ENCODE results near the gene TNS1.

Gene TNS1

DNA sequence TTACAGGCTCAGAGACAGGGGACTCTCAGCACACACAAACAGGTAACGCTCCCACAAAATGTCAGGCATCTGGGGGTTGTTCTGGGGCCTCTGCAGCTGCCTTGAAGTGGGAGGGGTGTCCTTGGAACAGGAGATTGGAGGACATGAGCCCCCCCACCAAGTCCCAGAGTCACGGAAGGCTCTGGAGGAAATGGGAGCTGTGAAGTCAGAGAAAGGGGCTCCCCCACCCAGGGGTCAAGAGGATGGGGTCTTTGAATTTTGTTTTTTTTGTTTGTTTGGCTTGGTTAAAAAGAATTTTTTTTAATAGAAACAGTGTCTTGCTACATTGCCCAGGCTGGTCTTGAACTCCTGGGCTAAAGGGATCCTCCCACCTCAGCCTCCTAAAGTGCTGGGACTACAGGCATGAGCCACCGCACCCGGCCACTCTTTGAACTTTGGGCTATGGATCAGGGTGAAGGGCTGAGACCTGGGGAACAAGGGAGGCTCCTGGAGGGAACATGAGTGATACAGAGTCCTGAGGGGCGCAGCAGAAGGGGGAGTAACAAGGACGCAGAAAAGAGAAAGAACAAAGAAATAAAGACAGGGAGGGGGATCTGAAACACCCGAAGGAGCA is 46.8 kb downstream of the TNS1 start:
- no peak for DNase-seq

DNA sequence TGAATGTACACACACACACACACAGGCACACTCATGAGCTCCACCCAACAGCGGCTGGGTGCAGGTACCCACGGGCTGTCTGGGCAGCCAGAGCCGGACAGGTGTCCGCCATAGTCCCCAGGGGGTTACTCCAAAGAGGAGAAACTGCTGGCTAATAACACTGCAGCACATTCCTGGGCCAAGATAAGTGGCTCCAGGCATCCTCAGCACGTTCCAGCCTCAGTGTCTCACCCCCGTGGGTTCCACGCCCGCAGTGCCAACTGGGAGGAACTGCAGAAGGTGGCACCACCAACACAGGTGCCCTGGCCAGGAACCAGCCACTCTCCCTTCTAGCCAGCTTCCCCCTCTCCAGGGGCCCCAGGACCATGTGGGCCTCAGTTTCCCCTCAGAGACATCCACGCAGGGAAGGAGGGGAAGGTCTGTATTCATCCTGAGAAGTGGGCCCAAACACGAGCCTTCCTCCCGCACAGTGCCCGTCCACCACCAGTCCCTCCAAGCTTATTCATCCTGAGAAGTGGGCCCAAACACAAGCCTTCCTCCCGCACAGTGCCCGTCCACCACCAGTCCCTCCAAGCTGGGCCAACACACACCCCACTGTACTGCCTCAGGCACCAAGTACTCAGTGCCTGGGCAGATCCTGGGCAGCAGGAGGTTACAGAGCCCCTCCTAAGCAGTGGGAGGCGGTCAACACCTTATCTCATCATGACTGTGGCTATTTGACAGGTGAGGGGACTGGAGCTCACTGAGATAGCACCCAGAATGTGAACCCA is 47.6 kb downstream of the TNS1 start:
- DNase-seq: no peak

DNA sequence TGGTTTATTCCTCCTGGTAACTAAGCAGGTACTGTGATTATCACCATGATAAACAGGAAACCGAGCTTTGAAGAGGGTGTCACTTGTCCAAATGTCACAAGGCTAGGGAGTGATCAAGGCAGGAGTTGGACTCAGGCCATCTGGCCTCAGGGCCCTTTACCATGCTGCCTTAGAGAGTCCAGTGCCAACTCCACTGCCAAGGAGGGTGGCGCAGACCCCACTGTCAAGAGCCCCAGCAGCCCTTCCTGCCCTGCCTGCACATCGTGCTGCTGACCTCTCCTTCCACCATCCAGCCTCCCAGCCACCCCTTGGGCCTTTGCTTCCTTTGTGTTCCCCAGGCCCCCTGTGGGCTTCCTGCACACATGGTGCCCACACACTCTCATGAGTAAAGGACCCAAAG is 48.3 kb downstream of the TNS1 start:
- no peak for DNase-seq

DNA sequence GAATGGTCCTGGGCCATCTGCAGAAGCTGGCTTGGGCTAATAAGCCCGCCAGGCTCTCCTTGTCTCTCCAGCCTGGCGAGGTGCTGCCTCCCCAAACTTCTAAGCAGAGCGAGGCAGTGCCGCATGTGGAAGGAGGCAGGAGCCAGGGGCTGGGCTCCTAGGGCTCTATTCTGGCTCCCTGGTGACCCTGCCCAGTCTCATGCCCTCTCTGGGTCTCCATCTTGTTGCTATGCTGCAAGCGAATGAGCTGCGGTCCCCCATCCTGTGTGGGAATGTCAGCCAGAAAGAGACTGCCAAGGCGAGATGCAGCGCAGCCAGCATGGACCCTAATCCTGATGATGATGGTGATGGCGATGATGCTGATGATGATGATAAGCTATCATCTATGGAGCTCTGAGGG is 48.7 kb downstream of the TNS1 start:
- no peak for DNase-seq

DNA sequence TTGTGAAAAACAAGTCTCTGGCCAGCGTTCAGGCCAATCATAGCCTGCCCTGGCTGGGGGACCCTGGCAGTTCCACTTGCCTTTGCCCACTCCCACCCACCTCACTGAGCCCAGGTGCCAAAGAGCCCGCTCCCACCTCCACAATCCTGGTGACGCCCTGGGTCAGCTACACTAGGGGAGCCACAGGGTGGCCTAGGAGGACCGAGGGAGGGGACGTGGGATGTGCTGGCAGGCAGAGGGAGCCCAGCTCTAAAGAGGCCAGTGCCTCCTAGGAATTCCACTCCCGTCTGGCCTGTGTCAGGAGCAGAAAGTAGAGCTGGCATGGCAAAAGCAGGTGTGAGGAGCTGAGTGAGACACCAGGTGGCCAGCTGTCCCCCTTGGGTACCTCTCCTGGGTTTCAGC is 49.3 kb downstream of the TNS1 start:
- DNase-seq: no peak

DNA sequence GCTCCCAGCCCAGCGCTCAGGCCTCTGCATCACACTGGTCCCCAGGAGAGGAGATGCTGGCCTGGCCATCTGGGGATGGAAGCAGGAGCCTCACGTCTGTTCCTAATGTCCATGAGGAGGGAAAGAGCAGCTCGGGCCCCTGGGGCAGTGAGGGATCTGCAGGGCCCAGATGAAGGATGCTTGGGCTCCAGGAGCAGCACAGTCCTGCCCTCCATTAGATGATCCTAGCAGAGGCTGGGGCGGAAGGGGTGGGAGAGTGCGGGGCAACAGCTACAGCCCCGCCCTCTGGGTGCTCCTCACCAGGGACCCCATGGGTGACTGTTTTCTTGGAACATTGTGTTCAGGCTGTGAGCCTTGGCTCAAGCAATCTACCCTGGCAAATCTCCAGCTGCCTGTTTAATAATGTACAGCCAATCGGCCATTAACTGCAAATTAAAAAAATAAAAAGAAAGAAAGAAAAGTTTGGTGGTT is 49.7 kb downstream of the TNS1 start:
- DNase-seq: no peak

DNA sequence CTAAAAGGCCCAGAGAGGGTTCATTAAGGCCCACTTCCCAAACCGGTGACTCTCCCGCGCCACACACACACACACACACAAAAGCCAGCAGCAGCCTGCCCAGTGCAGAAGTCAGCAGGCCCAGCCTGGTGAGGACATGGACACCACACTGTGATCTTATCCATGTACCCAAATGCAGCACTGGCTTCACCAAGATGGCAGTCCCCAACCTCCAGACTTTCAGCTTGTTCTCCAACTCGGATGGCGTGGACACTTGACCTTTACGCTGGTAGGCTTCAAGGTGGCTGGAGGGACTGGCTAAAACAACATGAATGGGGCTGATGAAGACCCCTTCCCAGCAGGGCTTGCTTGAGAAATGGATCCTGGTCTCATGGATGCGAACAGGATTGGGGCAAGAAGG is 50.4 kb downstream of the TNS1 start:
- DNase-seq: no peak

DNA sequence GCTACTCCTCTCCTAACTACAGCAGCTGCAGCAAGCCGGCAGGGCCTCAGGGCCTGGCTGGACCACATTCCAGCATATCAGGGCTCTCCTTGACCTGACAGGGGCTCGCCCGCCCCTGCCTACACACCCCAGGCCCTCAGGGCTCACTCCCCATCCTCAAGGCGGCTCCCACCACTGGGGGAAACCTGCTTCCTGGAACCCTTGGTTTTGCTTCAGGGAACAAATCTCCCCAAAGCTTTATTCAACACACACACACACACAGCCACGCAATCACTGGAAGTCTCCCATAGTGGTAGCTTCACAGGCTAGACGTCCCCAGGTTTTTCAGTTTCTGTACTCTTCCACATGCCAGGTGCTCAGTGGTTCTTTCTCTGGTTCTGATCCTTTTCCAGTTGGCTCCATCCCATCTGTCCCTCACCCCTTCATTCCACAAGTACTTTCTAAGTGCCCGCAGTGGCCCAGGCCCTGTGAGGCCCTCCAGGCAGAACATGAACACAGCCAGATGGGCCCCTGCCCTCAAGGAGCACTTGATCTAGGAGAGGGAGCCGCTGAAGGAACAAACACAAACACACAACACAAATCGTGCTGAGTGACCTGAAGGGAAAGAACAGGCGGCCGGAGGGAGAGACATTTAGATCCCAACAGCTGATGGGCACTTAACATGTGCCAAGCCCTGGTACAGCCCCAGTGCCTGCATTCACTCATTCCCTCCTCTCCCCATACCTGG is 51.1 kb downstream of the TNS1 start:
- no peak for DNase-seq

DNA sequence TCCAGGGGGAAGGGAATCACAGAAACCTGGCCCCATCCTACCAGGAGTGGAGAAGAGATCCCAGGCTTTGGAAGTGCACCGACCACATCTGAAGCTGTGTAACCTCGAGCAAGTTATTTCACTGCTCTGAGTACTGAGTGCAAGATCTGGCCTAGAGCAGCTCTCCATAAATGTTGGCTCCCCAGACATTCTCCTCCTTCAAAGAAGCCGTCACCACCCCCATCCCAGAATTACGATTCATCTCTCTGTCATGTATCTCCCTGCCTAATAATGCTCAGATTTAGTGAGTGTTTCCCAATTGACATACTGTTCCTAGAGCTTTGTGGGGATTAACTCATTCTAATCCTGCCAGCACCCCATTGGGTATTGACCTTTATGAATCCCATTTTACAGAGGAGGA is 51.7 kb downstream of the TNS1 start:
- DNase-seq: no peak

DNA sequence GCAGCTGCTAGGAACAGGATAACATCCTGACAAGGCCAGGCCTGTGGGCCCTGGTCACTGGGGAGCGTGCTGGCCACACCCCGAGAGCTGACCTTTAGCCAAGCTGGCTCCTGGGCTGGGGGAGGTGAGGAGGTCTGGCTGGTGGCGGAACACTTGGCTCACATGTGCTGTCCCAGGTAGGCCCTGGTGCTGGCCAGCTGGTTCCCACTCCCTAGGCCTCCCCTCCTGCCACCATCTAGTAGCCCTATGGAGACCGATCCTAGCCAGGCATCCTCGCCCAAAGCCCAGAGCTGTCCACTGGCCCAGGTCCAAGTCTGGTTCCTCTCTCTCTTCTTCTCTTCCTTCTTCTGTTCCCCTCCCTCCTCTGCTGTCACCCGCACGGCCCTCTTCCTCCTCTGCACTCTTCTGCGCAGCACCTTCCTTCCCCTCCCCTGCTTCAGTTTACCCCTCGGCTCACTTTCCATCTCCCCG is 52.4 kb downstream of the TNS1 start:
- DNase-seq: no peak

DNA sequence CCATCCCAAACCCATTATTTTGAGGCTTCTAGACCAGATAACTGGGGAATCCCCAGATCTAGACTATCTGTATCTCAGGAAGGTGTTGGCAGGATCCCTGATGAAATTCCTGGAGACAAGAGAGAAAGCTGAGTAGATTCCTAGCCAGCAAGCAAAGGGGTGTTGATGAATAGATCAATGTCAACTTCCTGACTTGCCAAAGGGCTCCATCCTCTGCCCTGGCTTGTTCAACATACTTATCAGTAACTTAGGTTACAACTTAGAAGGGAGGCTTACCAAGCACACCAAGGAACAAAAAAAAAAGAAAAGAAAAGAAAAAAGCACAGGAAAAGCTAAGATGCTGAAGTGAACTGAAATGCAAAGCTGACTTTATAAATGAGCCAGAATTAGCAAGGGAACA is 53.3 kb downstream of the TNS1 start:
- no peak for DNase-seq

DNA sequence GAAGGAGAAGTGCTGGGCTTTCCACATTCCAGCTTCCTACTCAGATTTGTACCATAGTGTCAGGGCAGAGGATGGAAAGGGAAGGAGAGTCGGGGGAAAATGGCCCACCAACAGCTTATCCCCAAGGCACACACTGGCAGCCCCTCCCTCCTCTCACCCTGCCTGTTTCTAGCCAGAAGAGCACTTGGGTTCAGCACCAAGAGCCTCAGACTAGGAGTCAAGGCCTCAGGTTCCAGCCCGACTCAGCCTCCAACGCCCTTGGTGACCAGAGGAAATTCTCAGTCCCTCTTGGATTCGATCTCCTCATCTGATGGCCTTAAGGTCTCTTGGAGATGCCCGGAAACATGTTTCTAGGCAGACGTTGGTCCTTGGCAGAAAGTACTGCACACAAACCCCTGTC is 53.9 kb downstream of the TNS1 start:
- DNase-seq: no peak

DNA sequence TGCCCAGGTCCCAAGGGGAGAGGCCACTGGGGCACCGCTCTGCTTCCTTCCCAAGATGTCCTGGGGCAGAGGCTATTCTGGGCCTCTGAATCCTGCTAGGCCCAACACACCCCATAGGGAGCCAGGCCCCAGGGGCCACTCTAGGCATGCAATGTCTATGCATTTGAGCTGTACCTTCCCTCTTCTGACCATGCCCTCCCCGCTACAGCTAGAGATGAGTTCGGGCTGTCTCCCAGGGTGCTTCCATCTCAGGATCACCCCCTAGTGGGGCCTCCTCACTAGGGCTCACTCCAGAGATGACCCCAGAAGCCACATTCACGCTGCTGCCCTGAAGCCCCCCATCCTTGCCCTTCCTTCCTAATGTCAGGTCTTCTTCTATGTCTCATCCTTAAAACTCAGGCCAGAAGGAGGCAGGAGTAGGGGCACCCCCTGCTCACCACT is 54.4 kb downstream of the TNS1 start:
- DNase-seq: no peak

DNA sequence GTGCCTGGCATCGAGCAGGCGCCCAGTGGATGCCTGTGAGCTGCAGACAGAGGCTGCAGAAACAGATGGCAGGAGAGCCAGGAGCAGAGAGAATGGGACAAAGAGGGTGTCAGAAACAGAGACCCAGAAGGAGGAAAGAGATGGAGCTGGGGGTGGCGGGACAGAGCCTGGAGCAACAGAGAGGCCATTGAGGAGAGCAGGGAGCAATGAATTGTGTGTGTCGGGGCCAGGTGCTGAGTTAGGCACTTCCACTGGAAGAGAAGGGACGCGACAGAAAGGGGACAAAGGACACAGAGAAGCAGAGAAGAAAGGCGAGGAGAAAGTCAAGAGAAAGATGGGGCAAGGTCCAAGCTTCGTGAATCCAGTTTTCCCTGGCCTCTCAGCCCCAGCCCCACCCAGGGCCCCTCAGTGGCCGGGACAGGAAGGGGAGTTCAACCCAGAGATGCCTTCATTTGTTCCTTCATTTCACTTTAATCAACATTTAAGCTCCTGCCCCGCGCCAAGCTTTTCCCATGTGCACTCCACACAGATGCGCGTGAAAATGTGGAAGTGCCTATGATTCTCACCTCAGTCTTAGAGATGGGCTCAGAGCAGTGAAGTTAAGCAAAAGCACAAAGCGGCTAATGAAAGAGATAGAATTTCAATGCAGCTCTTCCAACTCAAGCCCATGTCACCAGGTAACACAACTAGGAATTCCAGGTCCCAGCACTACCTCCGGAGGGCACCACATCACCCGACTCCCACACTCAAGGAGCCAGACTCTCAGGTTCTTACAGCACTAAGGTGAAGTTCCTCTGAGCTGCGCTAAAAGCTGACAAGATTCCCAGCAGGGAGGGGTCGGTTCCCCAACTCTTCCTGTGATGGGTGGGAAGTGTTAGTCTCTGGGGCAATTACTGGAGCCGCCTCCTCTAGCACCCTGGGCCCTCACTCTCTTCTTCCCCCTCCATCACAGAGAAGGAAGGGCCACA is 55.1 kb downstream of the TNS1 start:
- DNase-seq: no peak

DNA sequence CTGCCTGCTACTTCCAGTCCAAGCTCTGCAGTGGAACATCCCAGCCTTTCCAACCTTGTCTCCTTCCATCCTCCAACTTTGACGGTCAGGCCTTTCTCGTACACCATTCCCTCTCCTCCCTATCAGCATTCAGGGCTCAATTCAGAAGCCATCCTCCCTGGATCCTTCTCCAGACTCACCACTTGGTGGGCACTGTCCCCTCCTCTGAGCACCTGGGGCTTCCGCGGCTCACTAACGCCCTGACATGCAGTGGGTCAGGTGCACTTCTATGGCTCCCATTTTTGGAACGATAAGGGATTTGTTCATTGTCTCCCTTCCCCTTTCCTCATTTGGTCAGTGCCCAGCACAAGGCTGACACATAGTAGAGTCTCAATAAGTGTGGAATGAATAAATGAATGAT is 56.7 kb downstream of the TNS1 start:
- no peak for DNase-seq

DNA sequence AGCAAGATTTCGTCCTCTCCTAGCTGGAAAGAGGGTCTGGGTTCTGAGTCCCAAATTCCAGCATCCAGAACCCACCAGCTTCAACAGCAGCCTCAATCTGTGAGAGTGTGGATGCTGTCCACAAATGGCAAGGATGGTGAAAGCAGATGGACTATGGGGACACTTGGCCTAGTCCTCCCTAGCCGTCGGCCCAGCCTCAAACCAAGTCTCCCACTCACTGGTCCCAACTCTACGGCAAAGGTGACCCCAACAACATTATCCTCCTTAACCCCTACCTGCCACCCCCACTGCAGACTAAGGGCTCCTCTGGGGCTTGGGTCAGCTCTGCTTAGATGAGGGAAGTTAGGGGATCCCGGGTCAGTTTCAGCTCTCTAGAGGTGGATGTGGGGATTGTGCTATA is 57.3 kb downstream of the TNS1 start:
- DNase-seq: no peak

DNA sequence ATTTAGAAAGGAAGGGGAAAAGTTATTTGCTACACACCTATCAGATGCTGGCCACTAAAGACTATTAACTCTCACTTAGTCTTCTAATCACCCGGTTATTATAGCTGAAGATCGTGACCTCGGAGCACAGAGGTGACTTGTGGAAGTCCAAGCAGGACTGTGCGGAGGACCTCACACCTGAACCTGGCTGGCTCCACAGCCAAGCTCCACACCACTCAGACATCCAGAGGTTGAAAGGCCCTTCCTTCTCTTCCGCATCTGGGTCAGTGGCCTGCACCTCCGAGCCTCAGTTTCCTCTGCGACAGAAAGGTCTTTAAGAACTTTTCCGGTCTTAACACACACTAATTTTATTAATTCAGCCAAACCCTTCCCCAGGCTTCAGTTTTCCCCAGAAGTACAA is 57.9 kb downstream of the TNS1 start:
- no peak for DNase-seq

DNA sequence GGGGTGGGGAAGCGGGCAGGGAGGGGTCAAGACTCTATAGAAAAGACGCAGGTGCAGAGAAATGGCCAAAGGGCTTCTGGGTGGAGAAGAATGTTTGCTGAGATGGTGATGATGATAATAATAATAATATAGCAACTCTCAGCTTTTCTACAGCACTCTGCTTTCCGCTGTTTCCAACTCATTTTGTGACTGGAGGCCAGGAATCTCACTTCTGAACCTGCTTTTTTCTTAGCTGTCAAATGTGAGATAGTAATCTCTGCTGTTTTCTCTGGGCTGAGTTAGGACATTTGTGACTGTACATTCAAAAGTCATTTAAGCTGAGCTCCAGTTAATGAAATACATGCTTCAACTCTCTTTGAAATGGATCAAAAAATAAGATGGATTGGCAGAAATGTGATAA is 58.4 kb downstream of the TNS1 start:
- no peak for DNase-seq

DNA sequence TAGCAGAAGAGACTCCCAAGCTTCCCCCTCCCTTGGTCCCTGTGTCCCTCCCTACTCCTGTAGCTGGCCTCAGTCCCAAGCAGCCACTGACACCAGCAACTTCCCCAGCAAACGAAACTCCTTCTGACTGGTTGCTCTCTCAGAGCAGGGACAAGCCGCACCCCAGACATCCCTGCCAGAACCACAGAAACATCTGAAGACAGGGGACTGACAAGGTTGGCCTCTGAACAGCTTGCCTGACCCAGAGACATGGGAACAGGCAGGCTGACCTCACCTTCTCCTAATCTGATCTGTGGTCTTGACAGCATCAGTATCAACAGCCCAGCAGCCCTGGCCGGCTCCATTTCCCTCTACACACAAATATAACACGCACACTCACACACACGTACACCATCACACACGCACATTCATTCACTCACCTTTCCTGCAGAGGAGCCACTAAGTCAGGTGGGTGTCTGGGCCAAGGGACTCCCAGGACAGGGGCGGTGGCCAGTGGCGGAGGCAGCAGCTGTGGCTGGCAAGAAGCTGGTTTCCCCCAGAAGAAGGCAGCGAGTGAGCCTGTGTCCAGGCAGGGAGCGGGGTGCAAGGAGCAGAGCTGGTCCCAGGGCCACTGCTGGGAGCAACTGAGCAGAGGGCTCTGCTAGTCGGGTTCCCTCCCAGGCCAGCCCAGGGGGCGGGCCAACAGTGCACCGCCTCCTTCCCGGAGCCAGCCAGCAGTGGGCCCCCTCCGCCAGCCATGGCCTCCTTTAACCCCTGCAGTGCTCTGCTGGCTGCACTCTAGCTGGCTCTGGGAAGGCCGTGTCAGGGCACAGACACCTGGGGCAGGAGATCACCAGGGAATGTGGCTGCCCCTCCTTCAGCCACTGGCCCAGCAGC is 59.1 kb downstream of the TNS1 start:
- DNase-seq: no peak

DNA sequence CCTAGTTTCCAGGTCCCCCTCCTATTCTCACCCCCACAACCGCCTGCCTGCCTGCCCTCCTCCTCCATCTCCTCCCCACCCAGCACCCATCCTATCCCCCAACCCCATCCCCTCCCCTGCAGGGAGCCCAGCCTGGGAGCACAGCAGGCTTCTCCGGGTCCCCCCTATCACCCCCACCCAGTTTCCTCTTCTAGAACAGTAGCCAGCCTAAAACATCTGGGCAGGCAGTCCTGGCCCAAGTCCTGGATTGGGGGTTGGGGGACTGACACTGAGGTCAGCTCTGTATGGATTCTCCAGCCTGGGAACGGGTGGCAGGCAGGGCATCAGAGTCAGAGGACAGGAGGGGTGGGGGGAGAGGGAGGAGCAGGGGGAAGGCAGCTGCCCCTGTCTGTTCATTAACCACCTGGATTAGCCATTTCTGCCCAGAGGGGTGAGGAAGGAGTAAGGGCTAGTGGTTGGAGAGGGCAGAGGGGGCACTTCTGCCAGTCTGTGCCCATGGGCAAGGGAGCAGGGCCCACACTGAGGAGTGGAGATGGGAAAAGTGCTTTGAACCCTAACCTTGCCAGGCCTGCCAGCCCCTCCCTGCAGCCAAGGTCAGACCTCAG is 60.0 kb downstream of the TNS1 start:
- DNase-seq: no peak
